ENCODE measurements around the gene EXOC3L1. TPM values are rescaled to one million over a fixed set of nuclear protein-coding genes. Genes with fewer than 3 reads are reported as not detected.
A peak's percentile ranks its signal among the peaks of the same experiment; 100 is the strongest.

EXOC3L1 gene
- total RNA-seq, 4 donors from 2014 or later: 0.20 to 2.3 (median 0.88) TPM

DNA sequence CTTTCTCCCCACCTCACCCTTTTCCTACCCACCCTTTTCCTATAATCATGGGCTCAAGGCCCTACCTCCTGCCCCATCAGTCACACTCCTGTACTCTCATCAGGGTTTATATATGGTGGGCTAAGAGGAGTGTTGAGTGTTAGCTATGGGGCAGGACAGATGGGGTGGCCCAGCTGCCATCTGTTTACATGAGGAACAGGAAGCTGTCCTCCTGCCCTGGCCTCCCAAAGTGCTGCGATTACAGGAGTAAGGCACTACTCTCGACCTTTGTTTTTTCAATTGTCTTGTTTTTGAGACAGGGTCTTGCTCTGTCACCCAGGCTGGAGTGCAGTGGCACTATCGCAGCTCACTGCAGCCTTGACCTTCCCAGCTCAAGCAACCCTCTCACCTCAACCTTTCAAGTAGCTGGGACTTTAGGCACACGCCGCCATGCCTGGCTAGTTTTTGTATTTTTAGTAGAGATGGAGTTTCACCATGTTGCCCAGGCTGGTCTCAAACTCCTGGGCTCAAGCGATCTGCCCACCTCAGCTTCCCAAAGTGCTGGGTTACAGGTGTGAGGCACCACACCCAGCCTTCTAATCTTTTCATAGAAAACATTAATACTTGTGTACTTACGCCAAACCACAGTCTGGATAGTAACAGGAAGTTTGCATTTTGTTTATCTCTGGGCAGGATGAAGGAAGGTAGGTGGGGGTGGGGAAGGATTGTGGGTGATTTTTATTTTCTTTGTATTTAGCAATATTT is 31.9 kb downstream of the EXOC3L1 start:
- TF ChIP-seq, protein P1, sequence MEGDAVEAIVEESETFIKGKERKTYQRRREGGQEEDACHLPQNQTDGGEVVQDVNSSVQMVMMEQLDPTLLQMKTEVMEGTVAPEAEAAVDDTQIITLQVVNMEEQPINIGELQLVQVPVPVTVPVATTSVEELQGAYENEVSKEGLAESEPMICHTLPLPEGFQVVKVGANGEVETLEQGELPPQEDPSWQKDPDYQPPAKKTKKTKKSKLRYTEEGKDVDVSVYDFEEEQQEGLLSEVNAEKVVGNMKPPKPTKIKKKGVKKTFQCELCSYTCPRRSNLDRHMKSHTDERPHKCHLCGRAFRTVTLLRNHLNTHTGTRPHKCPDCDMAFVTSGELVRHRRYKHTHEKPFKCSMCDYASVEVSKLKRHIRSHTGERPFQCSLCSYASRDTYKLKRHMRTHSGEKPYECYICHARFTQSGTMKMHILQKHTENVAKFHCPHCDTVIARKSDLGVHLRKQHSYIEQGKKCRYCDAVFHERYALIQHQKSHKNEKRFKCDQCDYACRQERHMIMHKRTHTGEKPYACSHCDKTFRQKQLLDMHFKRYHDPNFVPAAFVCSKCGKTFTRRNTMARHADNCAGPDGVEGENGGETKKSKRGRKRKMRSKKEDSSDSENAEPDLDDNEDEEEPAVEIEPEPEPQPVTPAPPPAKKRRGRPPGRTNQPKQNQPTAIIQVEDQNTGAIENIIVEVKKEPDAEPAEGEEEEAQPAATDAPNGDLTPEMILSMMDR (IDR thresholded peaks at IDR 0.05 in 4 of 5, conservative IDR thresholded peaks at IDR 0.05 in 1 of 5): no peak
- no peak for TF ChIP-seq POLR2A (IDR thresholded peaks at IDR 0.05)
- Histone ChIP-seq H3K9me3 (no peaks in the 10 kb centered on the region), H3K36me3 (no peaks in the 10 kb centered on the region), H3K4me1 (peaks cover 28 to 36% of the 10 kb centered on the region in 2 donors), H3K27me3 (no peaks in the 10 kb centered on the region), H3K27ac (no peak overlapping the region), H3K4me3 (no peak overlapping the region)
- in situ Hi-C loops (cut with MboI; ENCODE audit: low sequenced_read_pairs in 4 of 4) (loop anchor here (5.0 to 10.0 kb wide), 4 partner anchors 143 to 193 kb away; partner anchors contain the start of gene CES3 (in 1 of the 4)), intact Hi-C loops (cut with DNase I; ENCODE audit: low total_unique reads) (loop anchor here (2.0 kb wide), 1 partner anchor 173 kb away; no protein-coding TSS in a partner anchor)
- ATAC-seq: no peak
- DNase-seq: no peak

DNA sequence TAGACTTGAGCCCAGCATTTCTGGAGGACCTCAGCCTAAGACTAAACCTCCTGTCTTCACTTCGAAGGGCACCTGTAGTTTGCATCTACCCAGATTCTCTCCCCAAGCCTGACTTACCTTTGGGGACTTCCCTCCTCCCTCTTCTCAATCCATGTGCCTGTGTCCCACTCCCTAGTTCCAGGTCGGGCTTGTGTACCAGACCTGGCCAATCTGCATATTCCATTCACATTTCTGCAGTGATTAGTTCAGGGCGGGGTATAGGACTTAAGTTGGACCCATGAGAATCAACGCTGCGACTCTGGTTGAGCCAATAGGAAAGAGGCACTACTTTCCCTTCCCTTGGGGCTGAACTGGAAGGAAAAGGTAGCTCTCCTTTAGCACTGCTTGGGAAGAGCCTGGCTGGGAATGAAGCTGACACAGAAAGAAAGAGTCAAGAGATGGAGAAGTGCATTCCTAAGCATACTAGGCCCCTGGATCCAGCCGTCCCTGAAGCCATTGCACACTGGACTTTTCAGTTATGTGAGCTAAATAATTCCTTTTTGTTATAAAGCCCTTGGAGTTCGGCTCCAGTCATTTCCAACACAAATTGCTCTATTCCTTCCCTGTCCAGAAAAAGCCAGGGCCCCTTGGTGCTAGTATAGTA is 32.7 kb downstream of the EXOC3L1 start:
- intact Hi-C loops (cut with DNase I; ENCODE audit: low total_unique reads): no loop called here
- Histone ChIP-seq H3K4me3 (no peak overlapping the region), H3K27me3 (no peaks in the 10 kb centered on the region), H3K4me1 (peaks cover 20 to 27% of the 10 kb centered on the region in 2 donors), H3K9me3 (no peaks in the 10 kb centered on the region), H3K27ac (no peak overlapping the region), H3K36me3 (no peaks in the 10 kb centered on the region)
- in situ Hi-C loops (cut with MboI; ENCODE audit: low sequenced_read_pairs in 4 of 4): loop anchor here (5.0 to 10.0 kb wide), 4 partner anchors 142 to 192 kb away; partner anchors contain the start of gene CES3 (in 1 of the 4)
- no peak for DNase-seq
- no peak for ATAC-seq
- no peak for TF ChIP-seq POLR2A (IDR thresholded peaks at IDR 0.05)
- TF ChIP-seq, protein P1 (IDR thresholded peaks at IDR 0.05 in 4 of 5, conservative IDR thresholded peaks at IDR 0.05 in 1 of 5): no peak

DNA sequence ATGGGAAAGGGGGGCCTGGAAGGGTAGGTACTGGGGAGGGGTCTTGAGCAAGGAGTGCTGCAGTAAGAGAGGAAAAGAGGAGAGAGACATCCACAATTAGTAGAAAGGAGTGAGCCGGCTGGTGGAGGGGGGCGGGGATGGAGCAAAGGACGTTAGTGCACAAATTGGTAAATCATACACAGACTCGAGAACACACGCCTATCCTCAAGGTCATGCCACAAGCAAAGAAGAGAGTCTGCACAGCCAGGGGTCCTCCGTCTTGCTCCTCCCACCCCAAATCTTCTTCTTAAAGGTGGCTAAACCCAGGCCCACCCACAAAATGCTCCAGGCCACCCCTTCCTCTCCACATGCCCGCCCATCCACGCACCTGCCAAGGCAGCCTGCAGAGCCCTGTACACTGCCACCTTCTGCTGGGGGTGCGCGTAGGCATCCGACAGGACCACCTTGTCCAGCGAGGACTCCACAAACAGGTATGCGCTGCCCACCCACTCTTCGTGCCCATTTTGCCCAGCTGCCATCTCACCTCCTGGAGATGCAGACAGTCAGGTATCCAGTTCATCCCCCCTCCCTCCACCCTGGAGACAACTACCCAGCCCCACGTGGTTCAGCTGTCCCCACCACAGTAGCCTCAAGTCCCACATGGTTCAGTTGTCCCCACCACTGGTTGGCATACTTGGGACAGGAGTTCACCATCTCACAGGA is 33.6 kb downstream of the EXOC3L1 start:
- H3K4me1 ChIP-seq: peaks cover 18 to 19% of the 10 kb centered on the region in 2 donors
- ATAC-seq (no peak), DNase-seq (no peak)
- TF ChIP-seq, protein P1 (IDR thresholded peaks at IDR 0.05 in 4 of 5, conservative IDR thresholded peaks at IDR 0.05 in 1 of 5): no peak
- no peak for TF ChIP-seq POLR2A (IDR thresholded peaks at IDR 0.05)
- H3K27ac ChIP-seq: no peak overlapping the region
- intact Hi-C loops (cut with DNase I; ENCODE audit: low total_unique reads) (no loop called here), in situ Hi-C loops (cut with MboI; ENCODE audit: low sequenced_read_pairs in 4 of 4) (loop anchor here (5.0 to 10.0 kb wide), 4 partner anchors 141 to 191 kb away; partner anchors contain the start of gene CES3 (in 1 of the 4))
- H3K36me3 ChIP-seq: no peaks in the 10 kb centered on the region
- no peaks in the 10 kb centered on the region for H3K9me3 ChIP-seq
- H3K27me3 ChIP-seq: no peaks in the 10 kb centered on the region
- no peak overlapping the region for H3K4me3 ChIP-seq

DNA sequence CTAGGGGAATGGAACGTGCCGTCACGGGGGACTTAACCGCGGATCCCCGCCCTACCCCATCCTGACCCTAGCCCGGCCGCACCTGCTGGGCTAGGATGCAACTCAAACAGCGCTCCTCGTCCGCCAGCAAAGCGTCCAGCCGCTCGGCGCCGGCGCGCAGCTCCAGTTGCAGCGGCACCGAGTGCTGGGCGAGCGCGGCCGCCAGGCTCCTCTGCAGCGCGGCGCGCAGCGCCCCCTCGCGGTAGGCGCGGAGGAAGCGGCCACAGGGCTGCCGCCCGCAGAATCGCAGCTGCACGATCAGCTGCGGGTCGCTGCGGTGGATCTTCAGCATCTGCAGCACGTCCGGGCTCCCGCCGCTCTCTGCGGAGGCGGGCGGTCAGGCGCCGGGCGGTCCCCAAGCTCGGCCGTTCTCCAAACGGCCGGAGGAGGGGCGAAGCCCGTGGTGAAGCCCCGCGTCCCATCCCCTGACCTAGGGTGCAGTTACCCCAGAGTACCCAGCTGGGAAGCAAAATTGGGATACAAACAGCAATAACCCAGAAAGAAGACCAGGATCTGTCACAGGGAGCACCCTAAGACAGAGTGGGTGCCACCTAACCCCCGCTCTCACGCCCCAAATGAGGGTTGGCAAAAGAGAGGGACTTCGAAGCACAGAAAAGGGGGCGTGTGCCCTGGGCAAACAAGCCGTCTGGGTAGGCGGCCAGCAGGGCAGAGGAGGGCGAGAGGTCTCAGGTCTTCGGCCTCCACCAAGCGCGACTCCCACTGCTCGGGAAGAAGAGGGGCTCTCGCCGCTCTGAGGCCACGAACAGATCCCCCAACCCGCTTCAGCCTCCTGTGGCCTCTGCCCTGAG is 34.4 kb downstream of the EXOC3L1 start:
- in situ Hi-C loops (cut with MboI; ENCODE audit: low sequenced_read_pairs in 4 of 4): loop anchor here (5.0 to 10.0 kb wide), 4 partner anchors 141 to 191 kb away; partner anchors contain the start of gene CES3 (in 1 of the 4)
- ATAC-seq (peak; percentile 27 to 45), DNase-seq (peak in 1 of 2 donors; percentile 75)
- peaks cover 15 to 23% of the 10 kb centered on the region in 2 donors for H3K4me1 ChIP-seq
- no peaks in the 10 kb centered on the region for H3K36me3 ChIP-seq
- H3K27me3 ChIP-seq: peaks cover 3 to 4% (median 3%) of the 10 kb centered on the region in 3 donors
- intact Hi-C loops (cut with DNase I; ENCODE audit: low total_unique reads): loop anchor here (1.0 to 2.0 kb wide), 5 partner anchors 45 to 261 kb away; no protein-coding TSS in a partner anchor
- H3K9me3 ChIP-seq: no peaks in the 10 kb centered on the region
- H3K27ac ChIP-seq: no peak overlapping the region
- TF ChIP-seq, protein P1 (IDR thresholded peaks at IDR 0.05 in 4 of 5, conservative IDR thresholded peaks at IDR 0.05 in 1 of 5): peak; percentile 81 to 100 (median 98)
- TF ChIP-seq POLR2A (IDR thresholded peaks at IDR 0.05): no peak
- peak overlapping the region in 2 of 4 donors; percentile 27 to 43 for H3K4me3 ChIP-seq

All from gastrocnemius medialis (tissue), 4 donors.